HEK293 (cell line): ENCODE data around the gene NFATC1.

Experiments used
- CTCF ChIA-PET: fragments of 350-600 bp; formaldehyde crosslinking; extraction: SDS; loops from one replicate; lab custom pipeline; 2021; ENCODE audit warnings: antibody characterized with exemption; lab: Yijun Ruan, JAX
- POLR2A ChIA-PET: fragments of 300-600 bp; formaldehyde crosslinking; extraction: SDS; loops from one replicate; lab custom pipeline; 2020; ENCODE audit warnings: antibody characterized with exemption, inconsistent platforms; lab: Yijun Ruan, JAX
- H3K27ac ChIP-seq: fragments of 200-500 bp; sonication (Bioruptor generic); 2 replicates; pipeline ENCODE4 v1.5.1; 2014; ENCODE audit warnings: low read depth, low read length, control low read depth, inconsistent platforms; ENCODE audit errors: extremely low read depth
- H3K36me3 ChIP-seq, 2 experiments: fragments of 200-500 bp in 1 of 2; sonication (Bioruptor generic) in 1 of 2; 1 replicate in 1 of 2; 2 replicates in 1 of 2; pipeline ENCODE4 v1.5.1; 2014 to 2017; ENCODE audit warnings: inconsistent platforms in 2 of 2, low read length in 2 of 2; ENCODE audit not compliant: control insufficient read depth in 2 of 2, insufficient read depth in 1 of 2
- H3K4me1 ChIP-seq: fragments of 200-500 bp; sonication (Bioruptor generic); 2 replicates; pipeline ENCODE4 v1.5.1; 2014; ENCODE audit warnings: mild to moderate bottlenecking, low read length, inconsistent platforms; ENCODE audit not compliant: control insufficient read depth, insufficient read depth
- H3K4me3 ChIP-seq: 2 replicates; pipeline ENCODE4 v1.5.1; 2011; ENCODE audit warnings: low read depth, mild to moderate bottlenecking, control low read depth, low read length, moderate library complexity
- H3K9me3 ChIP-seq: fragments of 200-500 bp; sonication (Bioruptor generic); 2 replicates; pipeline ENCODE4 v1.5.1; 2014; ENCODE audit warnings: low read depth, low read length, inconsistent platforms; ENCODE audit not compliant: control insufficient read depth, insufficient read depth
- GLIS1 ChIP-seq: fragments of 450-650 bp; formaldehyde crosslinking; IDR thresholded peaks from 2 replicates; pipeline ENCODE4 v1.5.1; 2016; ENCODE audit warnings: missing biosample characterization, missing genetic modification characterization
- KLF8 ChIP-seq: fragments of 450-650 bp; formaldehyde crosslinking; IDR thresholded peaks from 2 replicates; pipeline ENCODE4 v1.5.1; 2016; ENCODE audit warnings: missing biosample characterization, missing genetic modification characterization
- PRDM1 ChIP-seq: fragments of 450-650 bp; formaldehyde crosslinking; IDR thresholded peaks from 2 replicates; pipeline ENCODE4; 2016; ENCODE audit warnings: missing biosample characterization, missing genetic modification characterization
- SETDB1 ChIP-seq: IDR thresholded peaks from one replicate; pipeline ENCODE4 v1.6.1; 2017; ENCODE audit warnings: mild to moderate bottlenecking, low read length, moderate library complexity, mixed read lengths; ENCODE audit not compliant: insufficient read length
- ZBTB21 ChIP-seq: fragments of 450-650 bp; formaldehyde crosslinking; IDR thresholded peaks from 2 replicates; pipeline ENCODE4 v1.5.1; 2017; ENCODE audit warnings: missing biosample characterization, missing genetic modification characterization
- ZNF2 ChIP-seq: fragments of 450-650 bp; formaldehyde crosslinking; IDR thresholded peaks from 2 replicates; pipeline ENCODE4 v1.5.1; 2016; ENCODE audit warnings: missing biosample characterization, missing genetic modification characterization
- ZNF571 ChIP-seq: fragments of 450-650 bp; formaldehyde crosslinking; IDR thresholded peaks from 2 replicates; pipeline ENCODE4 v1.5.0; 2017; ENCODE audit warnings: missing biosample characterization, missing genetic modification characterization
- ZNF776 ChIP-seq: fragments of 450-650 bp; formaldehyde crosslinking; IDR thresholded peaks from 2 replicates; pipeline ENCODE4 v1.5.0; 2017; ENCODE audit warnings: missing biosample characterization, missing genetic modification characterization, borderline replicate concordance
- ZNF791 ChIP-seq: fragments of 450-650 bp; formaldehyde crosslinking; IDR thresholded peaks from 2 replicates; pipeline ENCODE4 v1.5.1; 2016; ENCODE audit warnings: missing biosample characterization, missing genetic modification characterization
- ZNF843 ChIP-seq: fragments of 450-650 bp; formaldehyde crosslinking; IDR thresholded peaks from 2 replicates; pipeline ENCODE4 v1.5.1; 2016; ENCODE audit warnings: missing biosample characterization, missing genetic modification characterization
- ZXDB ChIP-seq: fragments of 450-650 bp; formaldehyde crosslinking; IDR thresholded peaks from 2 replicates; pipeline ENCODE4 v1.5.1; 2016; ENCODE audit warnings: missing biosample characterization, missing genetic modification characterization
- TF ChIP-seq, protein P1 (sequence below): fragments of 450-650 bp; formaldehyde crosslinking; IDR thresholded peaks from 2 replicates; pipeline ENCODE4 v1.5.1; 2016; ENCODE audit warnings: missing biosample characterization, missing genetic modification characterization, borderline replicate concordance

The NFATC1 gene

DNA sequence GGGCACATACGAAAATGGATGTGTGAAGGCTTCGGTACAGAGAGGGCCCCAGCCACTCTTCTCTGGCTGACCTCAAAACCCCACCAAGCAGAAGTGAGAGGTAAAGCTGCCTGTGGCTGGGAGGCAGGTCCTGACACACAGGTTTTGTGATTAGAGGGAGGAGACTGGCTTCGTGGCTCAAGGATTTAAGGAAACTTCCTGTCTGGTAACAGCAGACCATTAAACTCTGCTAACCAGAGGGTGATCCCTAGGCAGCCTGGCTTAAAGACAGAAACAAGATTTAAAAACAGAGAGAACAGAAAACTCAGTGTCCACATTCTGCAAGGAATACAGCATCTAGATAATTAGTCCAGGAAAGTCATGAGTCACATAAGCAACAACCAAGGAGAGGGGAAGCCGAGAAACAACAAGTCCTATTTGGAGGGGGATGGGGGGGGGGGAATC, 101.9 kb downstream of the NFATC1 start (continued):
- TF ChIP-seq, protein P1, sequence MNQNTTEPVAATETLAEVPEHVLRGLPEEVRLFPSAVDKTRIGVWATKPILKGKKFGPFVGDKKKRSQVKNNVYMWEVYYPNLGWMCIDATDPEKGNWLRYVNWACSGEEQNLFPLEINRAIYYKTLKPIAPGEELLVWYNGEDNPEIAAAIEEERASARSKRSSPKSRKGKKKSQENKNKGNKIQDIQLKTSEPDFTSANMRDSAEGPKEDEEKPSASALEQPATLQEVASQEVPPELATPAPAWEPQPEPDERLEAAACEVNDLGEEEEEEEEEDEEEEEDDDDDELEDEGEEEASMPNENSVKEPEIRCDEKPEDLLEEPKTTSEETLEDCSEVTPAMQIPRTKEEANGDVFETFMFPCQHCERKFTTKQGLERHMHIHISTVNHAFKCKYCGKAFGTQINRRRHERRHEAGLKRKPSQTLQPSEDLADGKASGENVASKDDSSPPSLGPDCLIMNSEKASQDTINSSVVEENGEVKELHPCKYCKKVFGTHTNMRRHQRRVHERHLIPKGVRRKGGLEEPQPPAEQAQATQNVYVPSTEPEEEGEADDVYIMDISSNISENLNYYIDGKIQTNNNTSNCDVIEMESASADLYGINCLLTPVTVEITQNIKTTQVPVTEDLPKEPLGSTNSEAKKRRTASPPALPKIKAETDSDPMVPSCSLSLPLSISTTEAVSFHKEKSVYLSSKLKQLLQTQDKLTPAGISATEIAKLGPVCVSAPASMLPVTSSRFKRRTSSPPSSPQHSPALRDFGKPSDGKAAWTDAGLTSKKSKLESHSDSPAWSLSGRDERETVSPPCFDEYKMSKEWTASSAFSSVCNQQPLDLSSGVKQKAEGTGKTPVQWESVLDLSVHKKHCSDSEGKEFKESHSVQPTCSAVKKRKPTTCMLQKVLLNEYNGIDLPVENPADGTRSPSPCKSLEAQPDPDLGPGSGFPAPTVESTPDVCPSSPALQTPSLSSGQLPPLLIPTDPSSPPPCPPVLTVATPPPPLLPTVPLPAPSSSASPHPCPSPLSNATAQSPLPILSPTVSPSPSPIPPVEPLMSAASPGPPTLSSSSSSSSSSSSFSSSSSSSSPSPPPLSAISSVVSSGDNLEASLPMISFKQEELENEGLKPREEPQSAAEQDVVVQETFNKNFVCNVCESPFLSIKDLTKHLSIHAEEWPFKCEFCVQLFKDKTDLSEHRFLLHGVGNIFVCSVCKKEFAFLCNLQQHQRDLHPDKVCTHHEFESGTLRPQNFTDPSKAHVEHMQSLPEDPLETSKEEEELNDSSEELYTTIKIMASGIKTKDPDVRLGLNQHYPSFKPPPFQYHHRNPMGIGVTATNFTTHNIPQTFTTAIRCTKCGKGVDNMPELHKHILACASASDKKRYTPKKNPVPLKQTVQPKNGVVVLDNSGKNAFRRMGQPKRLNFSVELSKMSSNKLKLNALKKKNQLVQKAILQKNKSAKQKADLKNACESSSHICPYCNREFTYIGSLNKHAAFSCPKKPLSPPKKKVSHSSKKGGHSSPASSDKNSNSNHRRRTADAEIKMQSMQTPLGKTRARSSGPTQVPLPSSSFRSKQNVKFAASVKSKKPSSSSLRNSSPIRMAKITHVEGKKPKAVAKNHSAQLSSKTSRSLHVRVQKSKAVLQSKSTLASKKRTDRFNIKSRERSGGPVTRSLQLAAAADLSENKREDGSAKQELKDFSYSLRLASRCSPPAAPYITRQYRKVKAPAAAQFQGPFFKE (tag by site-specific recombination) = no peak
- TF ChIP-seq ZNF776 (tag by site-specific recombination) = no peak
- no peak for TF ChIP-seq ZNF571 (tag by site-specific recombination)

DNA sequence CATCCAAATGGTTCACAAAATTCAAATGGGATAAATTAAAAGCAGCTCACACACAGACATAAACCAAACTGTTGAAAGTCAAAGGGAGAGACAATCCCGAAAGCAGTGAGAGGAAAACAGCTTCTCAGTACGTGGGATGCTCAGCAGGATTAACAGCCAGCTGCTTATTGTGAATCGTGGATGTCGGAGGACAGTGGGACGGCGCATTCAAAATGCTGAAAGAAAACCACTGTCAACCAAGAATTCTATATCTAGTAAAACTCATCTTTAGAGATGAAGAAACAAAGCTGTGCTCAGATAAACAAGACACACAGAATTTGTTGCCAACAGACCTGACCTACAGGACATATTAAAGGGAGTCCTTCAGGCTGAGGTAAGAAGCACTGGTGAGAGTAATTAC, 102.9 kb downstream of the NFATC1 start:
- H3K9me3 ChIP-seq = no peaks in the 10 kb centered on the region
- H3K36me3 ChIP-seq = no peaks in the 10 kb centered on the region
- ChIA-PET CTCF (interaction anchor here (0.5 kb wide), 1 partner anchor 102 kb away, joined by 3 read pairs; no protein-coding TSS in a partner anchor), POLR2A (interaction anchor here (0.6 kb wide), 1 partner anchor 26 kb away, joined by 3 read pairs; no protein-coding TSS in a partner anchor)
- no peaks in the 10 kb centered on the region for H3K4me1 ChIP-seq
- no peak for TF ChIP-seq ZNF791 (tag by site-specific recombination)
- TF ChIP-seq SETDB1 = peak; percentile 93
- H3K27ac ChIP-seq = no peak overlapping the region
- no peak overlapping the region for H3K4me3 ChIP-seq

DNA sequence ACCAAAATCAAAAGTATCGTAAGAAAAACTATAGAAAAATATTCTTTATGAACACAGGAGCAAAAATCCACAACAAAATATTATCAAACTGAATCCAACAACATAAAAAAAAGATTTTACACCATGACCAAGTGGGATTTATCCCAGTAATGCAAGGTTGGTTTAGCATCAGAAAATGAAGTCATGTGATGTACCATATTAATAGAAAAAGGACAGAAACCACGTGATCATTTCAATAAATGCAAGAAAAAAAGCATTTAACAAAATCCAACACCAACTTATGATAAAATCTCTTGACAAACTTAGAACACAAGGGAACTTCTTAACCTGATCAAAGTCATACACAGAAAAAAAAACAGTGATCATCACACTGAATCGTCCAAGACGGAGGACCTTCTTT, 105.3 kb downstream of the NFATC1 start:
- no peaks in the 10 kb centered on the region for H3K4me1 ChIP-seq
- H3K36me3 ChIP-seq = no peaks in the 10 kb centered on the region
- TF ChIP-seq ZNF843 (tag by site-specific recombination) = no peak
- no peak for TF ChIP-seq ZXDB (tag by site-specific recombination)
- no peak for TF ChIP-seq ZNF791 (tag by site-specific recombination)
- no peak for TF ChIP-seq PRDM1 (tag by site-specific recombination)
- no peak for TF ChIP-seq ZNF2 (tag by site-specific recombination)
- no peak for TF ChIP-seq KLF8 (tag by site-specific recombination)
- no peak for TF ChIP-seq GLIS1 (tag by site-specific recombination)
- no peak for TF ChIP-seq ZBTB21 (tag by site-specific recombination)
- TF ChIP-seq, protein P1 (tag by site-specific recombination) = no peak
- H3K9me3 ChIP-seq = no peaks in the 10 kb centered on the region
- H3K27ac ChIP-seq = no peak overlapping the region
- CTCF ChIA-PET = no interaction called here
- H3K4me3 ChIP-seq = no peak overlapping the region
- POLR2A ChIA-PET = no interaction called here
